CD4-positive, alpha-beta T cell (primary cell): ENCODE results near the gene TLE7. TPM values are rescaled to one million over a fixed set of nuclear protein-coding genes. Genes with fewer than 3 reads are reported as not detected.
A peak's percentile ranks its signal among the peaks of the same experiment; 100 is the strongest.

Experiments used
- ATAC-seq: fragments of 200-7000 bp; cut with Tn5 transposase; one replicate; pipeline ENCODE4 v1.10.0; 2022; ENCODE audit warnings: mild to moderate bottlenecking; ENCODE audit not compliant: poor library complexity
- CTCF ChIA-PET: fragments of 350-600 bp; sonication (Branson Sonifier 250); formaldehyde crosslinking; loops from one replicate; lab custom pipeline; 2021; ENCODE audit warnings: antibody characterized with exemption, inconsistent platforms; lab: Charles Lee
- POLR2A ChIA-PET: fragments of 350-600 bp; sonication (Branson Sonifier 250); formaldehyde crosslinking; loops from one replicate; lab custom pipeline; 2021; ENCODE audit warnings: antibody characterized with exemption, inconsistent platforms; lab: Charles Lee
- DNase-seq, 14 experiments: peaks; one replicate each; pipeline ENCODE4 v3.0.0-alpha.2; 2013 to 2020; ENCODE audit warnings: mixed read lengths in 2 of 14
- H3K27ac ChIP-seq, 2 donors: one replicate each; pipeline versions ENCODE4 v1.5.1 to v1.7.0; 2013; ENCODE audit warnings: low read length in 2 of 2, low read depth in 1 of 2, mild to moderate bottlenecking in 1 of 2
- H3K27me3 ChIP-seq, 2 experiments: 1 replicate in 1 of 2; 2 replicates in 1 of 2; pipeline versions ENCODE4 v1.6.1 to v1.7.0; 2013; ENCODE audit warnings: low read length in 2 of 2, control low read depth in 1 of 2, mild to moderate bottlenecking in 1 of 2, moderate library complexity in 1 of 2; ENCODE audit not compliant: insufficient read depth in 2 of 2, control insufficient read depth in 1 of 2
- H3K36me3 ChIP-seq: one replicate; pipeline ENCODE4 v1.6.1; 2013; ENCODE audit warnings: low read length, control low read depth; ENCODE audit not compliant: insufficient read depth
- H3K4me1 ChIP-seq: one replicate; pipeline ENCODE4 v1.6.1; 2013; ENCODE audit warnings: low read length, control low read depth; ENCODE audit not compliant: insufficient read depth
- H3K4me3 ChIP-seq: one replicate; pipeline ENCODE4 v1.5.1; 2013; ENCODE audit warnings: mild to moderate bottlenecking, low read length, moderate library complexity
- H3K9me3 ChIP-seq, 2 experiments: 1 replicate in 1 of 2; 2 replicates in 1 of 2; pipeline versions ENCODE4 v1.6.1 to v1.7.0; 2013; ENCODE audit warnings: low read length in 2 of 2, mild to moderate bottlenecking in 2 of 2, control low read depth in 1 of 2, moderate library complexity in 1 of 2; ENCODE audit not compliant: control insufficient read depth in 1 of 2, insufficient read depth in 1 of 2
- H3K27ac Mint-ChIP-seq: one replicate; pipeline ENCODE4 v1.8.0; 2020; ENCODE audit warnings: mixed read lengths
- H3K27me3 Mint-ChIP-seq: one replicate; pipeline ENCODE4 v1.8.0; 2021; ENCODE audit warnings: mixed read lengths
- H3K36me3 Mint-ChIP-seq: one replicate; pipeline ENCODE4 v1.8.0; 2021; ENCODE audit warnings: low read depth, mixed read lengths
- H3K4me1 Mint-ChIP-seq: one replicate; pipeline ENCODE4 v1.8.0; 2021; ENCODE audit warnings: low read depth, mixed read lengths
- H3K4me3 Mint-ChIP-seq: one replicate; pipeline ENCODE4 v1.8.0; 2020; ENCODE audit warnings: mild to moderate bottlenecking, mixed read lengths
- H3K9me3 Mint-ChIP-seq: one replicate; pipeline ENCODE4 v1.8.0; 2020; ENCODE audit warnings: mixed read lengths
- intact Hi-C, 2 experiments: fragments of 100-400 bp; cut with DNase I in 1 of 2; cut with micrococcal nuclease in 1 of 2; formaldehyde crosslinking; loops; one replicate each; pipeline versions ENCODE4 v1.15.1 to v1.9.0; 2023 to 2025; cut with DNase I, micrococcal nuclease
- total RNA-seq, 174 experiments: library from RNA in 2 of 174; stranded (reverse) in 2 of 174; gene quantifications; one replicate each; pipeline ENCODE4 v1.2.3 and lab custom pipeline; 2021 to 2026
- TF ChIP-seq, protein P1 (sequence below): fragments of 200-600 bp; IDR thresholded peaks from one replicate; pipeline ENCODE4 v1.8.0; 2022; ENCODE audit warnings: antibody characterized with exemption, mild to moderate bottlenecking

The TLE7 gene
- total RNA-seq, 2 experiments from 2014 or later = not detected

DNA sequence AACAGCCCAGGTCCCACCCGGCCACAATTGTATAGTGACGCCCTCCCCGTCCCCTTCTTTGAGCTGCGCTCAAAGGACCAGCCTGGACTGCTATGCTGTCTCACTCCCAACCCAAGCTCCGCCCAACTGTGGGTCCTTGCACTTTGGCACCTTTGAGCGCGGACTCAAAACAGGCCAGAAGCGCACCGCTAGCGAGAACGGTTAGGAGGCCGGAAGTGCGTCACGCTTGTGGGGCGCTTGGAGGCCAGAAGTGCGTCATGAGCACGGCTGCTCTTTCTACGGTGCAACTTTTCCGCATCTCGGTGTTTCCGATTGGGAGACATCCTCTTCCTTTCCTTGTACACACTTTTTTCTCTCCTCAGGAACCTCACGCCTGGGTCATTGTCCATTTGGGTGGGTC, 47.3 kb upstream of the TLE7 start, which contains the start of gene ZNF19:
TSS of gene ZNF19 (minus strand) at position 203 of the 400 bp plus-strand sequence. CDS start 7,210 bp downstream, outside the sequence.
- H3K9me3 Mint-ChIP-seq = no peaks in the 10 kb centered on the region
- H3K4me1 Mint-ChIP-seq = peaks cover 7% of the 10 kb centered on the region
- TF ChIP-seq, protein P1, sequence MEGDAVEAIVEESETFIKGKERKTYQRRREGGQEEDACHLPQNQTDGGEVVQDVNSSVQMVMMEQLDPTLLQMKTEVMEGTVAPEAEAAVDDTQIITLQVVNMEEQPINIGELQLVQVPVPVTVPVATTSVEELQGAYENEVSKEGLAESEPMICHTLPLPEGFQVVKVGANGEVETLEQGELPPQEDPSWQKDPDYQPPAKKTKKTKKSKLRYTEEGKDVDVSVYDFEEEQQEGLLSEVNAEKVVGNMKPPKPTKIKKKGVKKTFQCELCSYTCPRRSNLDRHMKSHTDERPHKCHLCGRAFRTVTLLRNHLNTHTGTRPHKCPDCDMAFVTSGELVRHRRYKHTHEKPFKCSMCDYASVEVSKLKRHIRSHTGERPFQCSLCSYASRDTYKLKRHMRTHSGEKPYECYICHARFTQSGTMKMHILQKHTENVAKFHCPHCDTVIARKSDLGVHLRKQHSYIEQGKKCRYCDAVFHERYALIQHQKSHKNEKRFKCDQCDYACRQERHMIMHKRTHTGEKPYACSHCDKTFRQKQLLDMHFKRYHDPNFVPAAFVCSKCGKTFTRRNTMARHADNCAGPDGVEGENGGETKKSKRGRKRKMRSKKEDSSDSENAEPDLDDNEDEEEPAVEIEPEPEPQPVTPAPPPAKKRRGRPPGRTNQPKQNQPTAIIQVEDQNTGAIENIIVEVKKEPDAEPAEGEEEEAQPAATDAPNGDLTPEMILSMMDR = no peak
- no peak within 1 kb of the TSS for H3K4me3 Mint-ChIP-seq
- H3K27me3 Mint-ChIP-seq = peaks cover 4% of the 10 kb centered on the region
- H3K27ac Mint-ChIP-seq = no peak within 1 kb of the TSS
- Histone ChIP-seq H3K9me3 (no peaks in the 10 kb centered on the region), H3K4me3 (no peak within 1 kb of the TSS), H3K27ac (no peak within 1 kb of the TSS), H3K4me1 (peaks cover 6% of the 10 kb centered on the region), H3K27me3 (no peaks in the 10 kb centered on the region), H3K36me3 (no peaks in the 10 kb centered on the region)
- no peak for ATAC-seq
- no peaks in the 10 kb centered on the region for H3K36me3 Mint-ChIP-seq
- CTCF ChIA-PET = no interaction called here
- POLR2A ChIA-PET = no interaction called here
- DNase-seq = no peak
- intact Hi-C loops = loop anchor here in 1 of 2 experiments (5.0 kb wide), 1 partner anchor 73 kb away; no protein-coding TSS in a partner anchor

DNA sequence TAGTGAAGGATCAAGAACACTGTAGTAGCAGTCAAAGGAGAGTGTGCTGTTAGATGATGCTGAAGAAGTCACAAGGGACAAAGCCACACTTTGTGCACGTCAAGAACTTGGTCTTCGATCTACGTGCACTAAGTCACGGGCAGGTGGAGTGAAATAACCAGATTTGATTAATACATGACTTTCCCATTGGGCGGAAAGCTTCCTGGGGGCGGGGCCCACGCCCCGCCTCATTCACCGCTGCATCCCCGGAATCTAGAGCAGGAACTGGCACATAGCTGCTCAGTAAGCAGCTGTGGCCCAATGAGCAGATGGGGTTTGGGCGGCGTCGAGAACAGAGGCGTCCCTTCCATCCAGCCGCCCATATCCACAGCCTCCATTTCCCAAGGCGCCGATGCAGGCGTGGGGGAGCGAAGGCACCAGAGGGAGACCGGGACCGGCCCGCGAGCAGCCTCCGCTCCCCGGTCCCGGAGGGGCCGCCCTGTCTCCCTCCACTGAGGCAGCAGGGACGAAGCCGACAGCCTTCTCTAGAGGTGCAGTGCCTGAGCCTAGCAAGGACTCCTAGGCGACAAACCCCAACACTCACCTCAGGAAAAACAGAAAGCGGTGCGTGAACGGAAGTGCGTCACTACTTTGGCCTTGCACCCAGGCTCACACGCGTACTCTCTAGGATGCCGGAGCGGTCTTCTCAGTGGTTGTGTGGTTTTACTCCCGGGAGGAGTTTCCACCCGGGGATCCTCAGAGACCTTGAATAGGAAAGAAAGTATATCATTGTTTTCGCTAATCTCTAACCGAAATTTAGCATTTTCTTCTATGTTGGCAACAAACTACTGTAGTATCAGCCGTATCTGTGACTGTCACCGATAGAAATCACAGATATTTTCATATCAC, 42.4 kb upstream of the TLE7 start:
- CTCF ChIA-PET = interaction anchor here (1.2 to 1.4 kb wide), 3 partner anchors 22 to 181 kb away, joined by 3 to 5 read pairs (median 3); partner anchors contain the start of gene ZNF23
- intact Hi-C loops = loop anchor here (1.0 to 5.0 kb wide), 4 partner anchors 22 to 682 kb away; partner anchors contain the start of genes ZNF23 (in 2 of the 2), CMTR2 (in 1 of the 2) and VAC14 (in 1 of the 2)
- Mint-ChIP-seq H3K4me1 (peaks cover 15% of the 10 kb centered on the region), H3K4me3 (peak overlapping the region; percentile 85), H3K27me3 (no peaks in the 10 kb centered on the region), H3K27ac (peak overlapping the region; percentile 89), H3K36me3 (no peaks in the 10 kb centered on the region), H3K9me3 (no peaks in the 10 kb centered on the region)
- Histone ChIP-seq H3K9me3 (no peaks in the 10 kb centered on the region), H3K36me3 (no peaks in the 10 kb centered on the region), H3K4me1 (peaks cover 14% of the 10 kb centered on the region), H3K27ac (peak overlapping the region; percentile 93 to 99), H3K27me3 (no peaks in the 10 kb centered on the region), H3K4me3 (peak overlapping the region; percentile 94)
- POLR2A ChIA-PET = interaction anchor here (0.9 to 2.3 kb wide), 5 partner anchors 16 to 81 kb away, joined by 3 to 37 read pairs (median 4); partner anchors contain the start of gene ZNF23
- DNase-seq (peak; percentile 64 to 95 (median 76)), ATAC-seq (peak; percentile 84)
- TF ChIP-seq, protein P1 = no peak

DNA sequence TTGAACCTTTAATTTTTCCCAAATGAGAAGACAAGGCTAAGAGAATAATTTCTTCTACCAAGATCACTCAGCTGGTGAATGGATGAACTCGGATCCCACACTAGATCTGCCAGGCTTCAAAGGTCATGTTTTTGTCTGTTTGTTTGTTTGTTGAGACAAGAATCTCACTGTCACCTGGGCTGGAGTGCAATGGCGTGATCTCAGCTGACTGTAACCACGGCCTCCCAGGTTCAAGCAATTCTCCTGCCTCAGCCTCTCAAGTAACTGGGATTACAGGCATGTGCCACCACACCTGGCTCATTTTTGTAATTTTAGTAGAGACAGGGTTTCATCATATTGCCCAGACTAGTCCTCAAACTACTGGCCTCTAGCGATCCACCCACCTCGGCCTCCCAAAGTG, 40.7 kb upstream of the TLE7 start:
- Mint-ChIP-seq H3K4me1 (peaks cover 15% of the 10 kb centered on the region), H3K9me3 (no peaks in the 10 kb centered on the region), H3K4me3 (no peak overlapping the region), H3K27ac (no peak overlapping the region), H3K36me3 (peaks cover 10% of the 10 kb centered on the region), H3K27me3 (no peaks in the 10 kb centered on the region)
- Histone ChIP-seq H3K4me1 (peaks cover 14% of the 10 kb centered on the region), H3K27ac (no peak overlapping the region), H3K9me3 (no peaks in the 10 kb centered on the region), H3K36me3 (peaks cover 10% of the 10 kb centered on the region), H3K4me3 (no peak overlapping the region), H3K27me3 (no peaks in the 10 kb centered on the region)
- ATAC-seq (no peak), DNase-seq (no peak)
- intact Hi-C loops = loop anchor here in 1 of 2 experiments (2.0 to 5.0 kb wide), 3 partner anchors 195 to 680 kb away; partner anchors contain the start of genes CMTR2 and VAC14
- ChIA-PET CTCF (interaction anchor here (1.1 kb wide), 1 partner anchor 83 kb away, joined by 3 read pairs; no protein-coding TSS in a partner anchor), POLR2A (no interaction called here)
- TF ChIP-seq, protein P1 = no peak
